NCI-H2081 treated with DMSO at 0.1 percent for 48 hours (cell line): ENCODE data around the gene MR1.
"Not testable (repeated sequence)": the region's sequence is repeated elsewhere in the genome, so short reads cannot be mapped to it uniquely, and the experiment has no call there.

Source experiments
- DNase-seq: peaks from one replicate; lab custom pipeline; 2025; lab: John Stamatoyannopoulos, UW

Gene MR1

GRCh38 chr1:181028615-181029014 lies 5.2 kb upstream of the MR1 start:
- DNase-seq = no peak

GRCh38 chr1:181032535-181032934 lies 1.2 kb upstream of the MR1 start:
- DNase-seq = no peak

GRCh38 chr1:181033128-181033798 lies 520 bp upstream of the MR1 start:
- no peak for DNase-seq

GRCh38 chr1:181035210-181035609 lies 1.4 kb downstream of the MR1 start:
- not testable (repeated sequence) for DNase-seq

- no peak for DNase-seq
Measured at GRCh38 chr1:181036107-181036836, 2.5 kb downstream of the MR1 start.

GRCh38 chr1:181037386-181037785 lies 3.6 kb downstream of the MR1 start:
- DNase-seq = no peak

- no peak for DNase-seq
Measured at GRCh38 chr1:181038399-181038873, 4.7 kb downstream of the MR1 start.

- no peak for DNase-seq
Measured at GRCh38 chr1:181040284-181040865, 6.6 kb downstream of the MR1 start.

GRCh38 chr1:181043025-181043888 lies 9.5 kb downstream of the MR1 start:
- DNase-seq = no peak

GRCh38 chr1:181044449-181044966 lies 10.7 kb downstream of the MR1 start:
- DNase-seq = no peak

GRCh38 chr1:181045946-181046345 lies 12.2 kb downstream of the MR1 start:
- DNase-seq = not testable (repeated sequence)

- DNase-seq = no peak
Measured at GRCh38 chr1:181049378-181049777, 15.6 kb downstream of the MR1 start.

GRCh38 chr1:181050922-181051321 lies 17.1 kb downstream of the MR1 start:
- no peak for DNase-seq

- DNase-seq = no peak
Measured at GRCh38 chr1:181056560-181056959, 22.8 kb downstream of the MR1 start.

- DNase-seq = no peak
Measured at GRCh38 chr1:181057079-181057478, 23.3 kb downstream of the MR1 start.

- no peak for DNase-seq
Measured at GRCh38 chr1:181059435-181059834, 25.7 kb downstream of the MR1 start.

GRCh38 chr1:181060066-181060465 lies 26.3 kb downstream of the MR1 start:
- no peak for DNase-seq

GRCh38 chr1:181060947-181061346 lies 27.2 kb downstream of the MR1 start:
- not testable (repeated sequence) for DNase-seq

- DNase-seq = no peak
Measured at GRCh38 chr1:181061487-181061886, 27.7 kb downstream of the MR1 start.

GRCh38 chr1:181061891-181062835 lies 28.4 kb downstream of the MR1 start:
- DNase-seq = no peak
